ENCODE measurements around the gene PHACTR3. TPM values are rescaled to one million over a fixed set of nuclear protein-coding genes. Genes with fewer than 3 reads are reported as not detected.

Gene PHACTR3
- total RNA-seq, 1 experiment from 2014 or later = not detected

- Histone ChIP-seq H2BK12ac (ENCODE audit: insufficient read length, low read depth, low read length) (no peak overlapping the region), H3K4ac (ENCODE audit: low read depth, low read length) (no peak overlapping the region), H2BK20ac (ENCODE audit: low read depth, low read length, poor library complexity, severe bottlenecking) (no peak overlapping the region), H3K18ac (ENCODE audit: insufficient read length, low read depth, low read length) (no peak overlapping the region), H2BK5ac (ENCODE audit: insufficient read length, low read length) (no peak overlapping the region), H4K8ac (replicated peaks; ENCODE audit: insufficient read length, low read depth, low read length) (no peak overlapping the region), H4K20me1 (ENCODE audit: control insufficient read depth, insufficient read depth, insufficient read length) (no peaks in the 10 kb centered on the region), H3K79me1 (ENCODE audit: insufficient read depth, low read depth, low read length, poor library complexity, severe bottlenecking) (no peaks in the 10 kb centered on the region), H4K91ac (ENCODE audit: insufficient read length, low read depth, low read length) (no peak overlapping the region), H2BK120ac (ENCODE audit: low read depth, low read length, poor library complexity, severe bottlenecking) (no peak overlapping the region), H3K27ac (ENCODE audit: insufficient read length, low read depth, low read length) (no peak overlapping the region), H4K5ac (ENCODE audit: insufficient read length, low read depth, low read length) (no peak overlapping the region), H3K79me2 (ENCODE audit: insufficient read depth, low read length) (no peaks in the 10 kb centered on the region), H3K9me3 (ENCODE audit: control insufficient read depth, low read depth, low read length) (peaks cover 24% of the 10 kb centered on the region), H3K56ac (ENCODE audit: insufficient read length, low read depth, low read length) (no peak overlapping the region), H3K9ac (ENCODE audit: extremely low read depth, insufficient read length, low read length) (no peak overlapping the region), H3T11ph (ENCODE audit: low read length) (no peak overlapping the region), H3K14ac (ENCODE audit: insufficient read depth, low read length) (no peak overlapping the region), H3K27me3 (ENCODE audit: insufficient read depth, low read length) (no peaks in the 10 kb centered on the region), H3K23me2 (ENCODE audit: insufficient read length, low read depth, low read length, poor library complexity, severe bottlenecking) (peaks cover 4% of the 10 kb centered on the region), H2AFZ (ENCODE audit: low read length) (no peak overlapping the region), H3K4me1 (ENCODE audit: insufficient read depth, low read length) (no peaks in the 10 kb centered on the region), H3K23ac (ENCODE audit: insufficient read length, low read depth, low read length) (no peak overlapping the region), H3K4me2 (ENCODE audit: insufficient read depth, insufficient read length, low read length) (no peak overlapping the region), H2BK15ac (ENCODE audit: low read depth, low read length) (no peak overlapping the region), H2AK5ac (ENCODE audit: insufficient read length, low read length) (no peak overlapping the region)
- no peaks in the 10 kb centered on the region for H3K4me1 Mint-ChIP-seq
- H3K9me3 Mint-ChIP-seq = peaks cover 0 to 43% of the 10 kb centered on the region in 2 experiments; a peak in 2 of 5 replicates
- no peak for DNase-seq
- peaks cover 0 to 8% (median 0%) of the 10 kb centered on the region in 3 experiments; a peak in 2 of 7 replicates for H3K36me3 Mint-ChIP-seq (ENCODE audit: insufficient read depth in 1 of 3, low read depth in 3 of 3)
- no peak overlapping the region for H3K27ac Mint-ChIP-seq
- WGBS (ENCODE audit: extremely low coverage, insufficient read length, low lambda C conversion rate) = no CpG with 5 or more reads among the region's 7 CpGs
- peaks cover 38% of the 10 kb centered on the region for H3K27me3 Mint-ChIP-seq (ENCODE audit: low read depth)
- no peak overlapping the region for H3K4me3 Mint-ChIP-seq
- TF ChIP-seq CTCF (conservative IDR thresholded peaks at IDR 0.05) = no peak
These were observed 78.8 kb downstream of the PHACTR3 start for GRCh38 chr20:59683181-59683580.

All from H9 (cell line).